H9 (cell line): Measurements from ENCODE around the gene MN1. TPM values are rescaled to one million over a fixed set of nuclear protein-coding genes. Genes with fewer than 3 reads are reported as not detected.

ENCODE experiments used
- DNase-seq: peaks from one replicate; pipeline ENCODE4 v3.0.0-alpha.2; 2017
- H2AFZ ChIP-seq: one replicate; pipeline ENCODE4 v1.6.1; 2013; ENCODE audit warnings: mild to moderate bottlenecking, low read length, control low read depth, moderate library complexity
- H2AK5ac ChIP-seq: 2 replicates; pipeline ENCODE4 v1.6.1; 2013; ENCODE audit warnings: low read length, control low read depth, mixed read lengths; ENCODE audit not compliant: insufficient read length
- H2BK120ac ChIP-seq: one replicate; pipeline ENCODE4 v1.6.1; 2013; ENCODE audit warnings: low read depth, mild to moderate bottlenecking, low read length, control low read depth, inconsistent platforms; ENCODE audit not compliant: poor library complexity, severe bottlenecking
- H2BK12ac ChIP-seq: 2 replicates; pipeline ENCODE4 v1.6.1; 2013; ENCODE audit warnings: low read length, control low read depth, mixed read lengths, low read depth; ENCODE audit not compliant: insufficient read length
- H2BK15ac ChIP-seq: 2 replicates; pipeline ENCODE4 v1.6.1; 2013; ENCODE audit warnings: low read depth, low read length, control low read depth
- H2BK20ac ChIP-seq: one replicate; pipeline ENCODE4 v1.6.1; 2013; ENCODE audit warnings: low read depth, mild to moderate bottlenecking, low read length, control low read depth, inconsistent platforms; ENCODE audit not compliant: poor library complexity, severe bottlenecking
- H2BK5ac ChIP-seq: 2 replicates; pipeline ENCODE4 v1.6.1; 2013; ENCODE audit warnings: low read length, control low read depth, mixed read lengths; ENCODE audit not compliant: insufficient read length
- H3K14ac ChIP-seq: 2 replicates; pipeline ENCODE4 v1.6.1; 2013; ENCODE audit warnings: low read length, control low read depth; ENCODE audit not compliant: insufficient read depth
- H3K18ac ChIP-seq: 2 replicates; pipeline ENCODE4 v1.6.1; 2013; ENCODE audit warnings: low read depth, mild to moderate bottlenecking, mixed read lengths, low read length, control low read depth; ENCODE audit not compliant: insufficient read length
- H3K23ac ChIP-seq: 2 replicates; pipeline ENCODE4 v1.6.1; 2013; ENCODE audit warnings: low read length, control low read depth, mixed read lengths, low read depth; ENCODE audit not compliant: insufficient read length
- H3K23me2 ChIP-seq: 2 replicates; pipeline ENCODE4 v1.6.1; 2013; ENCODE audit warnings: low read depth, mild to moderate bottlenecking, mixed read lengths, low read length, control low read depth; ENCODE audit not compliant: insufficient read length, poor library complexity, severe bottlenecking
- H3K27ac ChIP-seq: 2 replicates; pipeline ENCODE4 v1.5.1; 2013; ENCODE audit warnings: low read length, control low read depth, mixed read lengths, low read depth; ENCODE audit not compliant: insufficient read length
- H3K27me3 ChIP-seq: 2 replicates; pipeline ENCODE4 v1.6.1; 2013; ENCODE audit warnings: low read length, control low read depth, inconsistent platforms; ENCODE audit not compliant: insufficient read depth
- H3K4ac ChIP-seq: 2 replicates; pipeline ENCODE4 v1.6.1; 2013; ENCODE audit warnings: low read depth, mild to moderate bottlenecking, control low read depth, inconsistent platforms, low read length, moderate library complexity
- H3K4me1 ChIP-seq: 2 replicates; pipeline ENCODE4 v1.6.1; 2013; ENCODE audit warnings: low read length, control low read depth, inconsistent platforms; ENCODE audit not compliant: insufficient read depth
- H3K4me2 ChIP-seq: 2 replicates; pipeline ENCODE4 v1.6.1; 2013; ENCODE audit warnings: low read length, control low read depth, mixed read lengths; ENCODE audit not compliant: insufficient read length, insufficient read depth
- H3K56ac ChIP-seq: 2 replicates; pipeline ENCODE4 v1.6.1; 2013; ENCODE audit warnings: low read depth, mild to moderate bottlenecking, mixed read lengths, low read length, control low read depth; ENCODE audit not compliant: insufficient read length
- H3K79me1 ChIP-seq: 2 replicates; pipeline ENCODE4 v1.6.1; 2013; ENCODE audit warnings: low read depth, mild to moderate bottlenecking, moderate library complexity, low read length, control low read depth, inconsistent platforms; ENCODE audit not compliant: insufficient read depth, poor library complexity, severe bottlenecking
- H3K79me2 ChIP-seq: 2 replicates; pipeline ENCODE4 v1.6.1; 2013; ENCODE audit warnings: low read length, control low read depth, inconsistent platforms; ENCODE audit not compliant: insufficient read depth
- H3K9ac ChIP-seq: 2 replicates; pipeline ENCODE4 v1.6.1; 2013; ENCODE audit warnings: low read length, control low read depth, mixed read lengths; ENCODE audit not compliant: insufficient read length; ENCODE audit errors: extremely low read depth
- H3K9me3 ChIP-seq: one replicate; pipeline ENCODE4 v1.6.1; 2013; ENCODE audit warnings: low read depth, low read length, inconsistent platforms; ENCODE audit not compliant: control insufficient read depth
- H3T11ph ChIP-seq: one replicate; pipeline ENCODE4 v1.6.1; 2013; ENCODE audit warnings: mild to moderate bottlenecking, low read length, control low read depth, inconsistent platforms
- H4K20me1 ChIP-seq: one replicate; pipeline ENCODE4 v1.6.1; 2013; ENCODE audit not compliant: control insufficient read depth, insufficient read length, insufficient read depth
- H4K5ac ChIP-seq: 2 replicates; pipeline ENCODE4 v1.6.1; 2013; ENCODE audit warnings: low read depth, mild to moderate bottlenecking, mixed read lengths, low read length, control low read depth; ENCODE audit not compliant: insufficient read length
- H4K8ac ChIP-seq: replicated peaks from 2 replicates; pipeline ENCODE4 v1.6.1; 2013; ENCODE audit warnings: low read length, control low read depth, mixed read lengths, low read depth; ENCODE audit not compliant: insufficient read length
- H4K91ac ChIP-seq: 2 replicates; pipeline ENCODE4 v1.6.1; 2013; ENCODE audit warnings: low read depth, mild to moderate bottlenecking, moderate library complexity, mixed read lengths, low read length, control low read depth; ENCODE audit not compliant: insufficient read length
- H3K27ac Mint-ChIP-seq, 3 experiments: 2 replicates in 2 of 3; 3 replicates in 1 of 3; pipeline ENCODE4 v1.8.0; 2020 to 2021; ENCODE audit warnings: mixed read lengths in 3 of 3, mild to moderate bottlenecking in 1 of 3, moderate library complexity in 1 of 3
- H3K27me3 Mint-ChIP-seq: 2 replicates; pipeline ENCODE4 v1.8.0; 2021; ENCODE audit warnings: low read depth, mild to moderate bottlenecking, moderate library complexity, mixed read lengths
- H3K36me3 Mint-ChIP-seq, 3 experiments: 2 replicates in 2 of 3; 3 replicates in 1 of 3; pipeline ENCODE4 v1.8.0; 2020 to 2021; ENCODE audit warnings: low read depth in 3 of 3, mixed read lengths in 3 of 3; ENCODE audit not compliant: insufficient read depth in 1 of 3
- H3K4me1 Mint-ChIP-seq, 2 experiments: 2 replicates each; pipeline ENCODE4 v1.8.0; 2020; ENCODE audit warnings: mixed read lengths in 2 of 2
- H3K4me3 Mint-ChIP-seq, 2 experiments: 2 replicates in 1 of 2; 3 replicates in 1 of 2; pipeline ENCODE4 v1.8.0; 2020 to 2021; ENCODE audit warnings: mild to moderate bottlenecking in 2 of 2, mixed read lengths in 2 of 2, moderate library complexity in 1 of 2
- H3K9me3 Mint-ChIP-seq, 2 experiments: 2 replicates in 1 of 2; 3 replicates in 1 of 2; pipeline ENCODE4 v1.8.0; 2020; ENCODE audit warnings: mild to moderate bottlenecking in 2 of 2, mixed read lengths in 2 of 2, moderate library complexity in 1 of 2
- WGBS: extraction: QIAGEN DNeasy Blood & Tissue Kit; methylation state at CpG from one replicate; pipeline ENCODE4 v1.1.7; 2013; ENCODE audit warnings: missing lambda C conversion rate, low lambda C conversion rate, mixed read lengths; ENCODE audit not compliant: insufficient read length; ENCODE audit errors: extremely low coverage; 5-methylcytosine and 5-hydroxymethylcytosine counted together
- total RNA-seq: library from RNA; stranded (reverse); gene quantifications from 2 replicates; pipeline ENCODE4 v1.2.1, GENCODE V29; 2021
- TF ChIP-seq, protein P1 (sequence below): fragments of 200-600 bp; sonication (generic); conservative IDR thresholded peaks from 3 replicates; pipeline ENCODE4 v1.8.0; 2021; ENCODE audit warnings: antibody characterized with exemption, mild to moderate bottlenecking

Gene MN1
- total RNA-seq, 1 experiment from 2014 or later, result 2.8 TPM

DNA sequence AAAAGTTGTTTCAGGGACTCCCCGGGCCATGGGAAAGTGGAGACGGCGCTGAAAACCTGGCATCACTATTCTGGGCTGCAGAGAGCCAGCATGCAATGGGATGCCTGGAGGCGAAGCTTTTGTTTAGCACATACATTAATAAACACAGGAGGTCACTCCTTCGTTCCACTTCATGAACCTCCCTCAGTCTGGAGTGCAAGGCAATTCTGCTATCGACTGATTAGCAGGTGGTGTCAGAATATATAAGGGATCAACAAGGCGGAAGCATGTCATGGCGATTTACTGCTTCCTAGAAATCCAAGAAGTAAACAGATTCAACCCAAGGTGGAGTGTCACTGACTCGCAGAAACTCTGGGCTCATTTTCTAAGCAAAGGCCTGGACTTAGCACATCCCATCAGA lies 45.4 kb upstream of the MN1 start:
- H3K27ac Mint-ChIP-seq, result peak overlapping the region in 1 of 3 experiments; percentile 61; a peak in 2 of 7 replicates
- DNase-seq, result no peak

More for the DNA sequence above, 45.4 kb upstream of the MN1 start:
- no peak overlapping the region for H2BK12ac ChIP-seq
- TF ChIP-seq, protein P1, sequence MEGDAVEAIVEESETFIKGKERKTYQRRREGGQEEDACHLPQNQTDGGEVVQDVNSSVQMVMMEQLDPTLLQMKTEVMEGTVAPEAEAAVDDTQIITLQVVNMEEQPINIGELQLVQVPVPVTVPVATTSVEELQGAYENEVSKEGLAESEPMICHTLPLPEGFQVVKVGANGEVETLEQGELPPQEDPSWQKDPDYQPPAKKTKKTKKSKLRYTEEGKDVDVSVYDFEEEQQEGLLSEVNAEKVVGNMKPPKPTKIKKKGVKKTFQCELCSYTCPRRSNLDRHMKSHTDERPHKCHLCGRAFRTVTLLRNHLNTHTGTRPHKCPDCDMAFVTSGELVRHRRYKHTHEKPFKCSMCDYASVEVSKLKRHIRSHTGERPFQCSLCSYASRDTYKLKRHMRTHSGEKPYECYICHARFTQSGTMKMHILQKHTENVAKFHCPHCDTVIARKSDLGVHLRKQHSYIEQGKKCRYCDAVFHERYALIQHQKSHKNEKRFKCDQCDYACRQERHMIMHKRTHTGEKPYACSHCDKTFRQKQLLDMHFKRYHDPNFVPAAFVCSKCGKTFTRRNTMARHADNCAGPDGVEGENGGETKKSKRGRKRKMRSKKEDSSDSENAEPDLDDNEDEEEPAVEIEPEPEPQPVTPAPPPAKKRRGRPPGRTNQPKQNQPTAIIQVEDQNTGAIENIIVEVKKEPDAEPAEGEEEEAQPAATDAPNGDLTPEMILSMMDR, result no peak
- no peak overlapping the region for H3K14ac ChIP-seq
- H4K8ac ChIP-seq, result no peak overlapping the region
- H3K9ac ChIP-seq, result no peak overlapping the region
- H3T11ph ChIP-seq, result no peak overlapping the region
- no peak overlapping the region for H3K27ac ChIP-seq
- peaks cover 17% of the 10 kb centered on the region for H3K4me1 ChIP-seq
- no peak overlapping the region for H4K91ac ChIP-seq
- H3K27me3 ChIP-seq, result no peaks in the 10 kb centered on the region
- Mint-ChIP-seq H3K36me3 (peaks cover 6 to 22% (median 16%) of the 10 kb centered on the region in 3 experiments; a peak in 6 of 7 replicates), H3K9me3 (no peaks in the 10 kb centered on the region), H3K4me1 (peaks cover 35 to 42% of the 10 kb centered on the region in 2 experiments), H3K27me3 (no peaks in the 10 kb centered on the region), H3K4me3 (no peak overlapping the region)
- H3K23me2 ChIP-seq, result no peaks in the 10 kb centered on the region
- H3K18ac ChIP-seq, result no peak overlapping the region
- no peak overlapping the region for H3K4me2 ChIP-seq
- no peaks in the 10 kb centered on the region for H3K9me3 ChIP-seq
- no peak overlapping the region for H2AK5ac ChIP-seq
- no peak overlapping the region for H2BK5ac ChIP-seq
- no peak overlapping the region for H2BK120ac ChIP-seq
- no peak overlapping the region for H2AFZ ChIP-seq
- no peak overlapping the region for H3K56ac ChIP-seq
- H2BK20ac ChIP-seq, result no peak overlapping the region
- H3K23ac ChIP-seq, result no peak overlapping the region
- H2BK15ac ChIP-seq, result no peak overlapping the region
- no peak overlapping the region for H3K4ac ChIP-seq
- no peaks in the 10 kb centered on the region for H3K79me1 ChIP-seq
- H4K5ac ChIP-seq, result no peak overlapping the region
- H4K20me1 ChIP-seq, result no peaks in the 10 kb centered on the region
- H3K79me2 ChIP-seq, result no peaks in the 10 kb centered on the region
- no CpG with 5 or more reads among the region's 9 CpGs for WGBS
